H9 (cell line): ENCODE results near the gene PDE4B. TPM values are rescaled to one million over a fixed set of nuclear protein-coding genes. Genes with fewer than 3 reads are reported as not detected.

ENCODE experiments used
- DNase-seq: peaks from one replicate; pipeline ENCODE4 v3.0.0-alpha.2; 2017
- H2AFZ ChIP-seq: one replicate; pipeline ENCODE4 v1.6.1; 2013; ENCODE audit warnings: mild to moderate bottlenecking, low read length, control low read depth, moderate library complexity
- H2AK5ac ChIP-seq: 2 replicates; pipeline ENCODE4 v1.6.1; 2013; ENCODE audit warnings: low read length, control low read depth, mixed read lengths; ENCODE audit not compliant: insufficient read length
- H2BK120ac ChIP-seq: one replicate; pipeline ENCODE4 v1.6.1; 2013; ENCODE audit warnings: low read depth, mild to moderate bottlenecking, low read length, control low read depth, inconsistent platforms; ENCODE audit not compliant: poor library complexity, severe bottlenecking
- H2BK12ac ChIP-seq: 2 replicates; pipeline ENCODE4 v1.6.1; 2013; ENCODE audit warnings: low read length, control low read depth, mixed read lengths, low read depth; ENCODE audit not compliant: insufficient read length
- H2BK15ac ChIP-seq: 2 replicates; pipeline ENCODE4 v1.6.1; 2013; ENCODE audit warnings: low read depth, low read length, control low read depth
- H2BK20ac ChIP-seq: one replicate; pipeline ENCODE4 v1.6.1; 2013; ENCODE audit warnings: low read depth, mild to moderate bottlenecking, low read length, control low read depth, inconsistent platforms; ENCODE audit not compliant: poor library complexity, severe bottlenecking
- H2BK5ac ChIP-seq: 2 replicates; pipeline ENCODE4 v1.6.1; 2013; ENCODE audit warnings: low read length, control low read depth, mixed read lengths; ENCODE audit not compliant: insufficient read length
- H3K14ac ChIP-seq: 2 replicates; pipeline ENCODE4 v1.6.1; 2013; ENCODE audit warnings: low read length, control low read depth; ENCODE audit not compliant: insufficient read depth
- H3K18ac ChIP-seq: 2 replicates; pipeline ENCODE4 v1.6.1; 2013; ENCODE audit warnings: low read depth, mild to moderate bottlenecking, mixed read lengths, low read length, control low read depth; ENCODE audit not compliant: insufficient read length
- H3K23ac ChIP-seq: 2 replicates; pipeline ENCODE4 v1.6.1; 2013; ENCODE audit warnings: low read length, control low read depth, mixed read lengths, low read depth; ENCODE audit not compliant: insufficient read length
- H3K23me2 ChIP-seq: 2 replicates; pipeline ENCODE4 v1.6.1; 2013; ENCODE audit warnings: low read depth, mild to moderate bottlenecking, mixed read lengths, low read length, control low read depth; ENCODE audit not compliant: insufficient read length, poor library complexity, severe bottlenecking
- H3K27ac ChIP-seq: 2 replicates; pipeline ENCODE4 v1.5.1; 2013; ENCODE audit warnings: low read length, control low read depth, mixed read lengths, low read depth; ENCODE audit not compliant: insufficient read length
- H3K27me3 ChIP-seq: 2 replicates; pipeline ENCODE4 v1.6.1; 2013; ENCODE audit warnings: low read length, control low read depth, inconsistent platforms; ENCODE audit not compliant: insufficient read depth
- H3K4ac ChIP-seq: 2 replicates; pipeline ENCODE4 v1.6.1; 2013; ENCODE audit warnings: low read depth, mild to moderate bottlenecking, control low read depth, inconsistent platforms, low read length, moderate library complexity
- H3K4me1 ChIP-seq: 2 replicates; pipeline ENCODE4 v1.6.1; 2013; ENCODE audit warnings: low read length, control low read depth, inconsistent platforms; ENCODE audit not compliant: insufficient read depth
- H3K4me2 ChIP-seq: 2 replicates; pipeline ENCODE4 v1.6.1; 2013; ENCODE audit warnings: low read length, control low read depth, mixed read lengths; ENCODE audit not compliant: insufficient read length, insufficient read depth
- H3K56ac ChIP-seq: 2 replicates; pipeline ENCODE4 v1.6.1; 2013; ENCODE audit warnings: low read depth, mild to moderate bottlenecking, mixed read lengths, low read length, control low read depth; ENCODE audit not compliant: insufficient read length
- H3K79me1 ChIP-seq: 2 replicates; pipeline ENCODE4 v1.6.1; 2013; ENCODE audit warnings: low read depth, mild to moderate bottlenecking, moderate library complexity, low read length, control low read depth, inconsistent platforms; ENCODE audit not compliant: insufficient read depth, poor library complexity, severe bottlenecking
- H3K79me2 ChIP-seq: 2 replicates; pipeline ENCODE4 v1.6.1; 2013; ENCODE audit warnings: low read length, control low read depth, inconsistent platforms; ENCODE audit not compliant: insufficient read depth
- H3K9ac ChIP-seq: 2 replicates; pipeline ENCODE4 v1.6.1; 2013; ENCODE audit warnings: low read length, control low read depth, mixed read lengths; ENCODE audit not compliant: insufficient read length; ENCODE audit errors: extremely low read depth
- H3K9me3 ChIP-seq: one replicate; pipeline ENCODE4 v1.6.1; 2013; ENCODE audit warnings: low read depth, low read length, inconsistent platforms; ENCODE audit not compliant: control insufficient read depth
- H3T11ph ChIP-seq: one replicate; pipeline ENCODE4 v1.6.1; 2013; ENCODE audit warnings: mild to moderate bottlenecking, low read length, control low read depth, inconsistent platforms
- H4K20me1 ChIP-seq: one replicate; pipeline ENCODE4 v1.6.1; 2013; ENCODE audit not compliant: control insufficient read depth, insufficient read length, insufficient read depth
- H4K5ac ChIP-seq: 2 replicates; pipeline ENCODE4 v1.6.1; 2013; ENCODE audit warnings: low read depth, mild to moderate bottlenecking, mixed read lengths, low read length, control low read depth; ENCODE audit not compliant: insufficient read length
- H4K8ac ChIP-seq: replicated peaks from 2 replicates; pipeline ENCODE4 v1.6.1; 2013; ENCODE audit warnings: low read length, control low read depth, mixed read lengths, low read depth; ENCODE audit not compliant: insufficient read length
- H4K91ac ChIP-seq: 2 replicates; pipeline ENCODE4 v1.6.1; 2013; ENCODE audit warnings: low read depth, mild to moderate bottlenecking, moderate library complexity, mixed read lengths, low read length, control low read depth; ENCODE audit not compliant: insufficient read length
- H3K27ac Mint-ChIP-seq, 3 experiments: 2 replicates in 2 of 3; 3 replicates in 1 of 3; pipeline ENCODE4 v1.8.0; 2020 to 2021; ENCODE audit warnings: mixed read lengths in 3 of 3, mild to moderate bottlenecking in 1 of 3, moderate library complexity in 1 of 3
- H3K27me3 Mint-ChIP-seq: 2 replicates; pipeline ENCODE4 v1.8.0; 2021; ENCODE audit warnings: low read depth, mild to moderate bottlenecking, moderate library complexity, mixed read lengths
- H3K36me3 Mint-ChIP-seq, 3 experiments: 2 replicates in 2 of 3; 3 replicates in 1 of 3; pipeline ENCODE4 v1.8.0; 2020 to 2021; ENCODE audit warnings: low read depth in 3 of 3, mixed read lengths in 3 of 3; ENCODE audit not compliant: insufficient read depth in 1 of 3
- H3K4me1 Mint-ChIP-seq, 2 experiments: 2 replicates each; pipeline ENCODE4 v1.8.0; 2020; ENCODE audit warnings: mixed read lengths in 2 of 2
- H3K4me3 Mint-ChIP-seq, 2 experiments: 2 replicates in 1 of 2; 3 replicates in 1 of 2; pipeline ENCODE4 v1.8.0; 2020 to 2021; ENCODE audit warnings: mild to moderate bottlenecking in 2 of 2, mixed read lengths in 2 of 2, moderate library complexity in 1 of 2
- H3K9me3 Mint-ChIP-seq, 2 experiments: 2 replicates in 1 of 2; 3 replicates in 1 of 2; pipeline ENCODE4 v1.8.0; 2020; ENCODE audit warnings: mild to moderate bottlenecking in 2 of 2, mixed read lengths in 2 of 2, moderate library complexity in 1 of 2
- CTCF ChIP-seq: fragments of 200-600 bp; sonication (generic); conservative IDR thresholded peaks from 3 replicates; pipeline ENCODE4 v1.8.0; 2021; ENCODE audit warnings: antibody characterized with exemption, mild to moderate bottlenecking
- WGBS: extraction: QIAGEN DNeasy Blood & Tissue Kit; methylation state at CpG from one replicate; pipeline ENCODE4 v1.1.7; 2013; ENCODE audit warnings: missing lambda C conversion rate, low lambda C conversion rate, mixed read lengths; ENCODE audit not compliant: insufficient read length; ENCODE audit errors: extremely low coverage; 5-methylcytosine and 5-hydroxymethylcytosine counted together
- total RNA-seq: library from RNA; stranded (reverse); gene quantifications from 2 replicates; pipeline ENCODE4 v1.2.1, GENCODE V29; 2021

The PDE4B gene
- total RNA-seq, 1 experiment from 2014 or later: 19.8 TPM

- WGBS: no CpG with 5 or more reads among the region's 1 CpG
- Histone ChIP-seq H2AK5ac (no peak overlapping the region), H4K91ac (no peak overlapping the region)
Observed at GRCh38 chr1:65986146-65986545, 193.5 kb downstream of the PDE4B start.

More at GRCh38 chr1:65986146-65986545, 193.5 kb downstream of the PDE4B start:
- H3K4me3 Mint-ChIP-seq: no peak overlapping the region
- no peaks in the 10 kb centered on the region for H3K4me1 Mint-ChIP-seq
- Histone ChIP-seq H4K8ac (no peak overlapping the region), H3K14ac (no peak overlapping the region), H4K5ac (no peak overlapping the region), H3K27me3 (no peaks in the 10 kb centered on the region), H2BK5ac (no peak overlapping the region), H3K9me3 (no peaks in the 10 kb centered on the region), H2AFZ (no peak overlapping the region), H3K9ac (no peak overlapping the region), H3K79me1 (no peaks in the 10 kb centered on the region), H3K56ac (no peak overlapping the region), H2BK15ac (no peak overlapping the region), H3K4me1 (no peaks in the 10 kb centered on the region), H3K27ac (no peak overlapping the region), H3K23me2 (no peaks in the 10 kb centered on the region), H2BK12ac (no peak overlapping the region), H3K23ac (no peak overlapping the region), H3K18ac (no peak overlapping the region), H3K4ac (no peak overlapping the region), H2BK20ac (no peak overlapping the region), H3K79me2 (no peaks in the 10 kb centered on the region), H3K4me2 (no peak overlapping the region), H4K20me1 (no peaks in the 10 kb centered on the region), H2BK120ac (no peak overlapping the region), H3T11ph (no peak overlapping the region)
- no peak for TF ChIP-seq CTCF
- peaks cover 10% of the 10 kb centered on the region for H3K27me3 Mint-ChIP-seq
- no peak overlapping the region for H3K27ac Mint-ChIP-seq
- H3K36me3 Mint-ChIP-seq: no peaks in the 10 kb centered on the region
- H3K9me3 Mint-ChIP-seq: no peaks in the 10 kb centered on the region
- no peak for DNase-seq
